Measurements from ENCODE around the gene CUX1.
"Not testable (repeated sequence)": the region's sequence is repeated elsewhere in the genome, so short reads cannot be mapped to it uniquely, and the experiment has no call there.

CUX1 gene

GRCh38 chr7:102320601-102321350 lies 503.4 kb downstream of the CUX1 start:
- no peak for DNase-seq

- DNase-seq, result no peak
Observed at GRCh38 chr7:102321351-102322201, 504.1 kb downstream of the CUX1 start.

GRCh38 chr7:102322202-102322715 lies 504.8 kb downstream of the CUX1 start:
- no peak for DNase-seq

- no peak for DNase-seq
Observed at GRCh38 chr7:102323914-102324195, 506.4 kb downstream of the CUX1 start.

GRCh38 chr7:102325106-102325505 lies 507.7 kb downstream of the CUX1 start:
- not testable (repeated sequence) for DNase-seq

- no peak for DNase-seq
Observed at GRCh38 chr7:102326157-102326889, 508.9 kb downstream of the CUX1 start.

GRCh38 chr7:102327183-102327582 lies 509.8 kb downstream of the CUX1 start:
- DNase-seq, result not testable (repeated sequence)

GRCh38 chr7:102328863-102329262 lies 511.4 kb downstream of the CUX1 start:
- DNase-seq, result not testable (repeated sequence)

- DNase-seq, result not testable (repeated sequence)
Observed at GRCh38 chr7:102329366-102329765, 511.9 kb downstream of the CUX1 start.

GRCh38 chr7:102330666-102331460 lies 513.4 kb downstream of the CUX1 start:
- DNase-seq, result not testable (repeated sequence)

Data from nucleus accumbens (tissue), 56 donors.